Measurements from ENCODE around the gene PET100. TPM values are rescaled to one million over a fixed set of nuclear protein-coding genes. Genes with fewer than 3 reads are reported as not detected.

Gene PET100
- total and polyA plus RNA-seq, 4 donors: 67.6 to 96.4 (median 88.4) TPM

DNA sequence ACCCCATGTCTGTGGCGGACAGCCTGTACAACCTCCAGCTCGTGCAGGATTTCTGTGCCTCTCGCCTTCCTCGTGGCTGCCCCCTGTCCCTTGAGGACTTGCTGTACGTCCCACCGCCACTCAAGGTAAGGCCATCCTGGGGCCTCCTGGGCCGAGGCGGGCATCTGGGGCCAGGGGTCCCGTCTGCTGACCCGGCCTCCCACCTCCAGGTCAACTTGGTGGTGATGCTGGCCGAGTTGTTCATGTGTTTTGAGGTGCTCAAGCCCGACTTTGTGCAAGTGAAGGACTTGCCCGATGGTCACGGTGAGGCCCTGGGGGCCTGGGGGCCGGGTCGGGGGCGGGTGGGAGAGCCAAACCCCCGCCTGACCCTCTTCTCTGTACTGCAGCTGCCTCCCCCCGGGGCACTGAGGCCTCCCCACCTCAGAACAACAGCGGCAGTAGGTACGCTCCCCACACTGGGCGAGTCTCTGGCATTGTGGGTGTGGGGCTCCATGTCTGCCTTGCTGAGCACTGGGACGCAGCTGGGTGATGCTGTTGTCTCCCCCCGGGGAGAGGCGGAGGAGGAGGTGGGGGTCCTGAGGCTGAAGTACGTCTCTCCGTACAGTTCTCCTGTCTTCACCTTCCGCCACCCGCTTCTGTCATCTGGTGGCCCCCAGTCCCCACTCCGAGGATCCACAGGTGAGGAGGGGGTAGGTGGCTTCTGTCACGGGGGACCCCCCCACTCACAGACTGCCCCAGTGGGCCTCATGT is 18.9 kb upstream of the PET100 start:
- H3K36me3 ChIP-seq (ENCODE audit: control insufficient read depth in 1 of 2, insufficient read depth in 2 of 2, low read length in 1 of 2): no peaks in the 10 kb centered on the region
- intact Hi-C loops (cut with DNase I): no loop called here
- no peak overlapping the region for H3K4me3 ChIP-seq (ENCODE audit: low read length in 2 of 2)
- H3K9me3 ChIP-seq (ENCODE audit: control insufficient read depth, low read length): no peaks in the 10 kb centered on the region
- WGBS, 2 donors: 80 to 85% methylated on average over 31 of the region's 31 CpGs
- no peaks in the 10 kb centered on the region for H3K4me1 ChIP-seq (ENCODE audit: control insufficient read depth in 1 of 2, insufficient read depth in 2 of 2, low read length in 2 of 2)
- no peak for DNase-seq
- no peak overlapping the region for H3K27ac ChIP-seq (ENCODE audit: low read depth in 1 of 2, low read length in 2 of 2)
- ATAC-seq (ENCODE audit: low FRiP score): no peak
- H3K27me3 ChIP-seq (ENCODE audit: control insufficient read depth in 1 of 2, insufficient read depth in 2 of 2, low read length in 1 of 2): no peaks in the 10 kb centered on the region

DNA sequence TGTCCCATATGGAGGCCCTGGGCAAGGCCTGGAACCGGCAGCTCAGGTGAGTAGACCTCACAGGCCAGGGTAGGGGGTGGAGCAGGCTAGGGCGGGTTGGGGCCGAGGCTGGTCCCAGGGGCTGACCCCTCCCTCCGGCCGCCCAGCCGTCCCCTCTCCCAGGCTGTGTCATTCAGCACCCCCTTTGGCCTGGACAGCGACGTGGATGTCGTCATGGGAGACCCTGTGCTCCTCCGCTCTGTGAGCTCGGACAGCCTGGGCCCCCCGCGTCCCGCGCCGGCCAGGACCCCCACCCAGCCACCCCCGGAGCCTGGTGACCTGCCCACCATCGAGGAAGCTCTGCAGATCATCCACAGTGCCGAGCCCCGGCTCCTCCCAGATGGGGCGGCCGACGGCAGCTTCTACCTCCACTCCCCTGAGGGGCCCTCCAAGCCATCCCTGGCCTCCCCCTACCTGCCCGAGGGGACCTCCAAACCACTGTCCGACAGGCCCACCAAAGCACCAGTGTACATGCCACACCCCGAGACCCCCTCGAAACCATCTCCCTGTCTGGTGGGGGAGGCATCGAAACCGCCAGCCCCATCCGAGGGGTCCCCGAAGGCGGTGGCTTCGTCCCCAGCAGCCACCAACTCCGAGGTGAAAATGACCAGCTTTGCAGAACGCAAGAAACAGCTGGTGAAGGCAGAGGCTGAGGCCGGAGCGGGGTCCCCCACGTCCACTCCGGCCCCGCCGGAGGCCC is 17.9 kb upstream of the PET100 start:
- ATAC-seq (ENCODE audit: low FRiP score): peak; percentile 5
- Histone ChIP-seq H3K27ac (ENCODE audit: low read depth in 1 of 2, low read length in 2 of 2) (no peak overlapping the region), H3K27me3 (ENCODE audit: control insufficient read depth in 1 of 2, insufficient read depth in 2 of 2, low read length in 1 of 2) (no peaks in the 10 kb centered on the region), H3K4me1 (ENCODE audit: control insufficient read depth in 1 of 2, insufficient read depth in 2 of 2, low read length in 2 of 2) (no peaks in the 10 kb centered on the region), H3K36me3 (ENCODE audit: control insufficient read depth in 1 of 2, insufficient read depth in 2 of 2, low read length in 1 of 2) (no peaks in the 10 kb centered on the region), H3K4me3 (ENCODE audit: low read length in 2 of 2) (no peak overlapping the region), H3K9me3 (ENCODE audit: control insufficient read depth, low read length) (no peaks in the 10 kb centered on the region)
- intact Hi-C loops (cut with DNase I): no loop called here
- DNase-seq: no peak
- WGBS, 2 donors: 78% methylated on average over 38 to 41 of the region's 41 CpGs

DNA sequence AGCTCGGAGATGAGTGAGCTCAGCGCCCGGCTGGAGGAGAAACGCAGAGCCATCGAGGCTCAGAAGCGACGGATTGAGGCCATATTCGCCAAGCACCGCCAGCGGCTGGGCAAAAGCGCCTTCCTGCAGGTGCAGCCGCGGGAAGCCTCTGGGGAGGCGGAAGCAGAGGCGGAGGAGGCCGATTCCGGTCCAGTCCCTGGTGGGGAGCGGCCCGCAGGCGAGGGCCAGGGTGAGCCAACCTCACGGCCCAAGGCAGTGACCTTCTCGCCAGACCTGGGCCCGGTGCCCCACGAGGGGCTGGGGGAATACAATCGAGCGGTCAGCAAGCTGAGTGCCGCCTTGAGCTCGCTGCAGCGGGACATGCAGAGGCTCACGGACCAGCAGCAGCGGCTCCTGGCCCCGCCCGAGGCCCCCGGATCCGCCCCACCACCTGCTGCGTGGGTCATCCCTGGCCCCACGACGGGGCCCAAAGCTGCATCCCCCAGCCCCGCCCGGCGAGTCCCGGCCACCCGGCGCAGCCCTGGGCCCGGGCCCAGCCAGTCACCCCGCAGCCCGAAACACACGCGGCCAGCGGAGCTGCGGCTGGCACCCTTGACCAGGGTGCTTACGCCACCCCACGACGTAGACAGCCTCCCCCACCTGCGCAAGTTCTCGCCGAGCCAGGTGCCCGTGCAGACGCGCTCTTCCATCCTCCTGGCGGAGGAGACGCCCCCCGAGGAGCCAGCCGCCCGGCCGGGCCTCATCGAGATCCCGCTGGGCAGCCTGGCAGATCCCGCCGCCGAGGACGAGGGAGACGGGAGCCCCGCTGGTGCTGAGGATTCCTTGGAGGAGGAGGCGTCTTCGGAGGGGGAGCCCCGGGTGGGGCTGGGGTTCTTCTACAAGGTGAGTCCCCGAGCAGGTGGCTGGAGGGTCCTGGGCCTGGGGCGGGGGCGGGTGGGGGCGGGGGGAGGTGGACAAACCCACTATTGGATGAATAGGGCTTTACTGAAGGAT is 17.0 kb upstream of the PET100 start:
- Histone ChIP-seq H3K9me3 (ENCODE audit: control insufficient read depth, low read length) (no peaks in the 10 kb centered on the region), H3K36me3 (ENCODE audit: control insufficient read depth in 1 of 2, insufficient read depth in 2 of 2, low read length in 1 of 2) (no peaks in the 10 kb centered on the region), H3K4me1 (ENCODE audit: control insufficient read depth in 1 of 2, insufficient read depth in 2 of 2, low read length in 2 of 2) (no peaks in the 10 kb centered on the region), H3K27ac (ENCODE audit: low read depth in 1 of 2, low read length in 2 of 2) (no peak overlapping the region), H3K4me3 (ENCODE audit: low read length in 2 of 2) (no peak overlapping the region), H3K27me3 (ENCODE audit: control insufficient read depth in 1 of 2, insufficient read depth in 2 of 2, low read length in 1 of 2) (no peaks in the 10 kb centered on the region)
- 91% methylated on average over 76 to 81 of the region's 81 CpGs for WGBS, 2 donors
- ATAC-seq (ENCODE audit: low FRiP score) (no peak), DNase-seq (no peak)
- intact Hi-C loops (cut with DNase I): no loop called here

DNA sequence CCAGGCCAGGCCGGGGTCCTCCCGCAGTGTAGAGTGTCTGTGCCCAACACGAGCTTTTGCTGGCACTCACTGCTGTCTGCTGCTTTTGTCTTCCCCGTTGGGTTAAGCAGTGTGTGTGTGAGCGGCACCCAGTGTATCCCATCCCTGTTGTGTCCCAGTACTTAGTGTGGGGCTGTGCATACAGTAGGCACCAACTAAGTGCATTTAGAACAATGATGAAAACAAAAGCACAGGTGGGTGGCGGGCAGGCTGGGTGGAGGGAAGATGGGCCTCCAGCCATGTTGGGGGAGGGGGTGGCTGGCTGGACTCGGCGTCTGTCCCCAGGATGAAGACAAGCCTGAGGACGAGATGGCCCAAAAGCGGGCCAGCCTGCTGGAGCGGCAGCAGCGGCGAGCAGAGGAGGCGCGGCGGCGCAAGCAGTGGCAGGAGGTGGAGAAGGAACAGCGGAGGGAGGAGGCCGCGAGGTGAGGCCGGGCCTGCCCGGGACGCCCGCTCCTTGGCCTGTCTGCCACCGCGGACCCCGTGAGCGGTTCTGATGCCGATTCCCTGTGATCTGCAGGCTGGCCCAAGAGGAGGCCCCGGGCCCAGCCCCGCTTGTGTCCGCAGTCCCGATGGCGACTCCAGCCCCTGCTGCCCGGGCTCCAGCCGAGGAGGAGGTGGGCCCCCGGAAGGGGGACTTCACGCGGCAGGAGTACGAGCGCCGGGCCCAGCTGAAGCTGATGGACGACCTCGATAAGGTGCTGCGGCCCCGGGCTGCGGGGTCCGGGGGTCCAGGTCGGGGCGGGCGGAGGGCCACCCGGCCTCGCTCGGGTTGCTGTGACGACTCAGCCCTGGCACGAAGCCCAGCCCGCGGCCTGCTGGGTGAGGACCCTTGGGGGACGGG is 14.5 kb upstream of the PET100 start:
- whole genome bisulfite sequencing, 2 donors: 79 to 81% methylated on average over 54 to 59 of the region's 59 CpGs
- no peaks in the 10 kb centered on the region for H3K36me3 ChIP-seq (ENCODE audit: control insufficient read depth in 1 of 2, insufficient read depth in 2 of 2, low read length in 1 of 2)
- no peak overlapping the region for H3K4me3 ChIP-seq (ENCODE audit: low read length in 2 of 2)
- H3K27me3 ChIP-seq (ENCODE audit: control insufficient read depth in 1 of 2, insufficient read depth in 2 of 2, low read length in 1 of 2): no peaks in the 10 kb centered on the region
- ATAC-seq (ENCODE audit: low FRiP score): no peak
- no peaks in the 10 kb centered on the region for H3K9me3 ChIP-seq (ENCODE audit: control insufficient read depth, low read length)
- intact Hi-C loops (cut with DNase I): no loop called here
- no peak overlapping the region for H3K27ac ChIP-seq (ENCODE audit: low read depth in 1 of 2, low read length in 2 of 2)
- DNase-seq: peak in 1 of 2 donors; percentile 34
- no peaks in the 10 kb centered on the region for H3K4me1 ChIP-seq (ENCODE audit: control insufficient read depth in 1 of 2, insufficient read depth in 2 of 2, low read length in 2 of 2)

DNA sequence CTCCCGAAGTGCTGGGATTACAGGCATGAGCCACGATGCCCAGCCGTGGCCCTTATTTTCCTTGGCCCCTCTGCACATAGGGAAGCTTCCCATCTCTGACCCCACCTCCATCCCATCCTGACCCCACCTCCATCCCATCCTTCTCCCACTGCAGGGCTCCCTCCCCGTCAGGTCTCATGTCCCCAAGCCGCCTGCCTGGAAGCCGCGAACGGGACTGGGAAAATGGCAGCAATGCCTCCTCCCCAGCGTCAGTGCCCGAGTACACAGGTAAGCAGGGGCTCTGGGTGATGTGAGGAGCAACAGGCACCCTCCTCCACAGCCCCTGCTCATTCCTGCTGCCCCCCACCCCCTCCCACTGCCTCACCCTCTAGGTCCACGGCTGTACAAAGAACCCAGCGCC is 12.4 kb upstream of the PET100 start:
- Histone ChIP-seq H3K4me1 (ENCODE audit: control insufficient read depth in 1 of 2, insufficient read depth in 2 of 2, low read length in 2 of 2) (no peaks in the 10 kb centered on the region), H3K36me3 (ENCODE audit: control insufficient read depth in 1 of 2, insufficient read depth in 2 of 2, low read length in 1 of 2) (no peaks in the 10 kb centered on the region), H3K9me3 (ENCODE audit: control insufficient read depth, low read length) (no peaks in the 10 kb centered on the region), H3K27me3 (ENCODE audit: control insufficient read depth in 1 of 2, insufficient read depth in 2 of 2, low read length in 1 of 2) (no peaks in the 10 kb centered on the region), H3K4me3 (ENCODE audit: low read length in 2 of 2) (no peak overlapping the region), H3K27ac (ENCODE audit: low read depth in 1 of 2, low read length in 2 of 2) (no peak overlapping the region)
- DNase-seq (no peak), ATAC-seq (ENCODE audit: low FRiP score) (no peak)
- intact Hi-C loops (cut with DNase I): no loop called here
- 88% methylated on average over 12 of the region's 12 CpGs for WGBS, 2 donors

DNA sequence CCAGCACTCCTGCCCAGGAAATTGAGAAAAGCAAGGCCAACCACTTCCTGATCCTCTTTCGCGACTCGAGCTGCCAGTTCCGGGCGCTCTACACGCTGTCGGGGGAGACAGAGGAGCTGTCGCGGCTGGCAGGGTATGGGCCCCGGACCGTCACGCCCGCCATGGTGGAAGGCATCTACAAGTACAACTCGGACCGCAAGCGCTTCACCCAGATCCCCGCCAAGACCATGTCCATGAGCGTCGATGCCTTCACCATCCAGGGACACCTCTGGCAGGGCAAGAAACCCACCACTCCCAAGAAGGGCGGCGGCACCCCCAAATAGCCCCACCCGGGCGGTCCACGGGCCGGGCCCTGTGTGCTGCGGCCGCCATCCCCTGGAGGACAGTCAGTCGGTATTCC is 11.9 kb upstream of the PET100 start:
- no peak for ATAC-seq (ENCODE audit: low FRiP score)
- Histone ChIP-seq H3K4me3 (ENCODE audit: low read length in 2 of 2) (no peak overlapping the region), H3K27me3 (ENCODE audit: control insufficient read depth in 1 of 2, insufficient read depth in 2 of 2, low read length in 1 of 2) (no peaks in the 10 kb centered on the region), H3K27ac (ENCODE audit: low read depth in 1 of 2, low read length in 2 of 2) (no peak overlapping the region), H3K9me3 (ENCODE audit: control insufficient read depth, low read length) (no peaks in the 10 kb centered on the region), H3K4me1 (ENCODE audit: control insufficient read depth in 1 of 2, insufficient read depth in 2 of 2, low read length in 2 of 2) (no peaks in the 10 kb centered on the region), H3K36me3 (ENCODE audit: control insufficient read depth in 1 of 2, insufficient read depth in 2 of 2, low read length in 1 of 2) (peaks cover 0 to 4% of the 10 kb centered on the region in 2 donors)
- no peak for DNase-seq
- WGBS, 2 donors: 93% methylated on average over 28 of the region's 28 CpGs
- intact Hi-C loops (cut with DNase I): no loop called here

DNA sequence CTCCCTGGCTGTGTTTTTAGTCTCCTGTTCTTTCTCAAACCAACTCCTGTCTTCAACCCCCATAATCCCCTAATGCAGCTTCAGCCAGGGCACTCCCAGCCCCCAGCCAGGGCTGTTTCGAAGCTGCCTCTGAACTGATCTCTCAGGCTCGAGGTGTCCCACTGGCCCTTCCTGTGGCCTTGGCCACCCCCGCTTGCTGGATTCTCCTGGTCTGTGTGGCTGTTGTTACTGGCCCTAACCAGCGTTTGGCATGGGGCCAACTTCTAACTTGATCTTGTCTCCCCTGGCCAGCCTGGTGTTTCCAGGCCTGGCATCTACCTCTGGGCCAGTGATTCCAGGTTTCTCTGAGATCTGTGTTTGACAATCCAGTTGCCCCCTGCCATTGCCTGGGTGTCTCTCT is 11.2 kb upstream of the PET100 start:
- Histone ChIP-seq H3K4me1 (ENCODE audit: control insufficient read depth in 1 of 2, insufficient read depth in 2 of 2, low read length in 2 of 2) (no peaks in the 10 kb centered on the region), H3K4me3 (ENCODE audit: low read length in 2 of 2) (no peak overlapping the region), H3K36me3 (ENCODE audit: control insufficient read depth in 1 of 2, insufficient read depth in 2 of 2, low read length in 1 of 2) (peaks cover 0 to 7% of the 10 kb centered on the region in 2 donors), H3K9me3 (ENCODE audit: control insufficient read depth, low read length) (no peaks in the 10 kb centered on the region), H3K27ac (ENCODE audit: low read depth in 1 of 2, low read length in 2 of 2) (no peak overlapping the region), H3K27me3 (ENCODE audit: control insufficient read depth in 1 of 2, insufficient read depth in 2 of 2, low read length in 1 of 2) (no peaks in the 10 kb centered on the region)
- 24 to 25% methylated on average over 4 of the region's 4 CpGs for WGBS, 2 donors
- intact Hi-C loops (cut with DNase I): no loop called here
- ATAC-seq (ENCODE audit: low FRiP score) (no peak), DNase-seq (no peak)
